H9 (cell line): ENCODE data around the gene DPH6. TPM values are rescaled to one million over a fixed set of nuclear protein-coding genes. Genes with fewer than 3 reads are reported as not detected.

Experiments
- DNase-seq: peaks from one replicate; pipeline ENCODE4 v3.0.0-alpha.2; 2017
- H2AFZ ChIP-seq: one replicate; pipeline ENCODE4 v1.6.1; 2013; ENCODE audit warnings: mild to moderate bottlenecking, low read length, control low read depth, moderate library complexity
- H2AK5ac ChIP-seq: 2 replicates; pipeline ENCODE4 v1.6.1; 2013; ENCODE audit warnings: low read length, control low read depth, mixed read lengths; ENCODE audit not compliant: insufficient read length
- H2BK120ac ChIP-seq: one replicate; pipeline ENCODE4 v1.6.1; 2013; ENCODE audit warnings: low read depth, mild to moderate bottlenecking, low read length, control low read depth, inconsistent platforms; ENCODE audit not compliant: poor library complexity, severe bottlenecking
- H2BK12ac ChIP-seq: 2 replicates; pipeline ENCODE4 v1.6.1; 2013; ENCODE audit warnings: low read length, control low read depth, mixed read lengths, low read depth; ENCODE audit not compliant: insufficient read length
- H2BK15ac ChIP-seq: 2 replicates; pipeline ENCODE4 v1.6.1; 2013; ENCODE audit warnings: low read depth, low read length, control low read depth
- H2BK20ac ChIP-seq: one replicate; pipeline ENCODE4 v1.6.1; 2013; ENCODE audit warnings: low read depth, mild to moderate bottlenecking, low read length, control low read depth, inconsistent platforms; ENCODE audit not compliant: poor library complexity, severe bottlenecking
- H2BK5ac ChIP-seq: 2 replicates; pipeline ENCODE4 v1.6.1; 2013; ENCODE audit warnings: low read length, control low read depth, mixed read lengths; ENCODE audit not compliant: insufficient read length
- H3K14ac ChIP-seq: 2 replicates; pipeline ENCODE4 v1.6.1; 2013; ENCODE audit warnings: low read length, control low read depth; ENCODE audit not compliant: insufficient read depth
- H3K18ac ChIP-seq: 2 replicates; pipeline ENCODE4 v1.6.1; 2013; ENCODE audit warnings: low read depth, mild to moderate bottlenecking, mixed read lengths, low read length, control low read depth; ENCODE audit not compliant: insufficient read length
- H3K23ac ChIP-seq: 2 replicates; pipeline ENCODE4 v1.6.1; 2013; ENCODE audit warnings: low read length, control low read depth, mixed read lengths, low read depth; ENCODE audit not compliant: insufficient read length
- H3K23me2 ChIP-seq: 2 replicates; pipeline ENCODE4 v1.6.1; 2013; ENCODE audit warnings: low read depth, mild to moderate bottlenecking, mixed read lengths, low read length, control low read depth; ENCODE audit not compliant: insufficient read length, poor library complexity, severe bottlenecking
- H3K27ac ChIP-seq: 2 replicates; pipeline ENCODE4 v1.5.1; 2013; ENCODE audit warnings: low read length, control low read depth, mixed read lengths, low read depth; ENCODE audit not compliant: insufficient read length
- H3K27me3 ChIP-seq: 2 replicates; pipeline ENCODE4 v1.6.1; 2013; ENCODE audit warnings: low read length, control low read depth, inconsistent platforms; ENCODE audit not compliant: insufficient read depth
- H3K4ac ChIP-seq: 2 replicates; pipeline ENCODE4 v1.6.1; 2013; ENCODE audit warnings: low read depth, mild to moderate bottlenecking, control low read depth, inconsistent platforms, low read length, moderate library complexity
- H3K4me1 ChIP-seq: 2 replicates; pipeline ENCODE4 v1.6.1; 2013; ENCODE audit warnings: low read length, control low read depth, inconsistent platforms; ENCODE audit not compliant: insufficient read depth
- H3K4me2 ChIP-seq: 2 replicates; pipeline ENCODE4 v1.6.1; 2013; ENCODE audit warnings: low read length, control low read depth, mixed read lengths; ENCODE audit not compliant: insufficient read length, insufficient read depth
- H3K56ac ChIP-seq: 2 replicates; pipeline ENCODE4 v1.6.1; 2013; ENCODE audit warnings: low read depth, mild to moderate bottlenecking, mixed read lengths, low read length, control low read depth; ENCODE audit not compliant: insufficient read length
- H3K79me1 ChIP-seq: 2 replicates; pipeline ENCODE4 v1.6.1; 2013; ENCODE audit warnings: low read depth, mild to moderate bottlenecking, moderate library complexity, low read length, control low read depth, inconsistent platforms; ENCODE audit not compliant: insufficient read depth, poor library complexity, severe bottlenecking
- H3K79me2 ChIP-seq: 2 replicates; pipeline ENCODE4 v1.6.1; 2013; ENCODE audit warnings: low read length, control low read depth, inconsistent platforms; ENCODE audit not compliant: insufficient read depth
- H3K9ac ChIP-seq: 2 replicates; pipeline ENCODE4 v1.6.1; 2013; ENCODE audit warnings: low read length, control low read depth, mixed read lengths; ENCODE audit not compliant: insufficient read length; ENCODE audit errors: extremely low read depth
- H3K9me3 ChIP-seq: one replicate; pipeline ENCODE4 v1.6.1; 2013; ENCODE audit warnings: low read depth, low read length, inconsistent platforms; ENCODE audit not compliant: control insufficient read depth
- H3T11ph ChIP-seq: one replicate; pipeline ENCODE4 v1.6.1; 2013; ENCODE audit warnings: mild to moderate bottlenecking, low read length, control low read depth, inconsistent platforms
- H4K20me1 ChIP-seq: one replicate; pipeline ENCODE4 v1.6.1; 2013; ENCODE audit not compliant: control insufficient read depth, insufficient read length, insufficient read depth
- H4K5ac ChIP-seq: 2 replicates; pipeline ENCODE4 v1.6.1; 2013; ENCODE audit warnings: low read depth, mild to moderate bottlenecking, mixed read lengths, low read length, control low read depth; ENCODE audit not compliant: insufficient read length
- H4K8ac ChIP-seq: replicated peaks from 2 replicates; pipeline ENCODE4 v1.6.1; 2013; ENCODE audit warnings: low read length, control low read depth, mixed read lengths, low read depth; ENCODE audit not compliant: insufficient read length
- H4K91ac ChIP-seq: 2 replicates; pipeline ENCODE4 v1.6.1; 2013; ENCODE audit warnings: low read depth, mild to moderate bottlenecking, moderate library complexity, mixed read lengths, low read length, control low read depth; ENCODE audit not compliant: insufficient read length
- H3K27ac Mint-ChIP-seq, 3 experiments: 2 replicates in 2 of 3; 3 replicates in 1 of 3; pipeline ENCODE4 v1.8.0; 2020 to 2021; ENCODE audit warnings: mixed read lengths in 3 of 3, mild to moderate bottlenecking in 1 of 3, moderate library complexity in 1 of 3
- H3K27me3 Mint-ChIP-seq: 2 replicates; pipeline ENCODE4 v1.8.0; 2021; ENCODE audit warnings: low read depth, mild to moderate bottlenecking, moderate library complexity, mixed read lengths
- H3K36me3 Mint-ChIP-seq, 3 experiments: 2 replicates in 2 of 3; 3 replicates in 1 of 3; pipeline ENCODE4 v1.8.0; 2020 to 2021; ENCODE audit warnings: low read depth in 3 of 3, mixed read lengths in 3 of 3; ENCODE audit not compliant: insufficient read depth in 1 of 3
- H3K4me1 Mint-ChIP-seq, 2 experiments: 2 replicates each; pipeline ENCODE4 v1.8.0; 2020; ENCODE audit warnings: mixed read lengths in 2 of 2
- H3K4me3 Mint-ChIP-seq, 2 experiments: 2 replicates in 1 of 2; 3 replicates in 1 of 2; pipeline ENCODE4 v1.8.0; 2020 to 2021; ENCODE audit warnings: mild to moderate bottlenecking in 2 of 2, mixed read lengths in 2 of 2, moderate library complexity in 1 of 2
- H3K9me3 Mint-ChIP-seq, 2 experiments: 2 replicates in 1 of 2; 3 replicates in 1 of 2; pipeline ENCODE4 v1.8.0; 2020; ENCODE audit warnings: mild to moderate bottlenecking in 2 of 2, mixed read lengths in 2 of 2, moderate library complexity in 1 of 2
- WGBS: extraction: QIAGEN DNeasy Blood & Tissue Kit; methylation state at CpG from one replicate; pipeline ENCODE4 v1.1.7; 2013; ENCODE audit warnings: missing lambda C conversion rate, low lambda C conversion rate, mixed read lengths; ENCODE audit not compliant: insufficient read length; ENCODE audit errors: extremely low coverage; 5-methylcytosine and 5-hydroxymethylcytosine counted together
- total RNA-seq: library from RNA; stranded (reverse); gene quantifications from 2 replicates; pipeline ENCODE4 v1.2.1, GENCODE V29; 2021
- TF ChIP-seq, protein P1 (sequence below): fragments of 200-600 bp; sonication (generic); conservative IDR thresholded peaks from 3 replicates; pipeline ENCODE4 v1.8.0; 2021; ENCODE audit warnings: antibody characterized with exemption, mild to moderate bottlenecking

Gene DPH6
- total RNA-seq, 1 experiment from 2014 or later, result 42.0 TPM

DNA sequence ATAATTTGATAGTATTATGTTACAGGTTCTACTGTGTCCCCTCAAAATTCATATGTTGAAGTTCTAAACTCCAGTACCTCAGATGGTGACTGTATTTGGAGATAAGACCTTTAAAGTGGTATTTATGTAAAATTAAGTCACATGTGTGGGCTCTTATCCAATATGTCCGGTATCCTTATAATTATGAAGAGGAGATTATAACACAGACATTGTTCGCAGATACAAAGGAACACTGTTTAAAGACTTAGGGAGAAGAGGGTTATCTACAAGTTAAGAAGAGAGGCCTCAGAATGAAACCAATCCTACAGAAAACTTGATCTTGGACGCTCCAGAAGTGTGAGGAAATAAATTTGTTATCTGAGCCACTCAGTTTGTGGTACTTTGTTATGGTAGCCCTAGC lies 50.9 kb downstream of the DPH6 start:
- Histone ChIP-seq H2AFZ (no peak overlapping the region), H2BK20ac (no peak overlapping the region), H3K79me2 (no peaks in the 10 kb centered on the region), H3K18ac (no peak overlapping the region), H3K27ac (no peak overlapping the region), H4K20me1 (no peaks in the 10 kb centered on the region), H3K23ac (no peak overlapping the region), H2BK120ac (no peak overlapping the region), H4K5ac (no peak overlapping the region), H3T11ph (no peak overlapping the region), H3K9ac (no peak overlapping the region), H3K56ac (no peak overlapping the region), H3K9me3 (no peaks in the 10 kb centered on the region), H4K8ac (no peak overlapping the region), H2AK5ac (no peak overlapping the region), H2BK5ac (no peak overlapping the region), H2BK15ac (no peak overlapping the region), H4K91ac (no peak overlapping the region), H3K79me1 (no peaks in the 10 kb centered on the region), H3K14ac (no peak overlapping the region), H3K23me2 (no peaks in the 10 kb centered on the region), H2BK12ac (no peak overlapping the region), H3K4me2 (no peak overlapping the region), H3K4me1 (no peaks in the 10 kb centered on the region; the same call in 1 of the 2 replicates), H3K4ac (no peak overlapping the region), H3K27me3 (no peaks in the 10 kb centered on the region)
- H3K4me3 Mint-ChIP-seq, result no peak overlapping the region
- no peaks in the 10 kb centered on the region for H3K27me3 Mint-ChIP-seq
- H3K9me3 Mint-ChIP-seq, result no peaks in the 10 kb centered on the region
- no peak overlapping the region for H3K27ac Mint-ChIP-seq
- no CpG with 5 or more reads among the region's 3 CpGs for WGBS
- peaks cover 0 to 9% of the 10 kb centered on the region in 2 experiments; a peak in 3 of 4 replicates for H3K4me1 Mint-ChIP-seq
- peaks cover 0 to 9% (median 3%) of the 10 kb centered on the region in 3 experiments; a peak in 3 of 7 replicates for H3K36me3 Mint-ChIP-seq
- no peak for DNase-seq
- TF ChIP-seq, protein P1, sequence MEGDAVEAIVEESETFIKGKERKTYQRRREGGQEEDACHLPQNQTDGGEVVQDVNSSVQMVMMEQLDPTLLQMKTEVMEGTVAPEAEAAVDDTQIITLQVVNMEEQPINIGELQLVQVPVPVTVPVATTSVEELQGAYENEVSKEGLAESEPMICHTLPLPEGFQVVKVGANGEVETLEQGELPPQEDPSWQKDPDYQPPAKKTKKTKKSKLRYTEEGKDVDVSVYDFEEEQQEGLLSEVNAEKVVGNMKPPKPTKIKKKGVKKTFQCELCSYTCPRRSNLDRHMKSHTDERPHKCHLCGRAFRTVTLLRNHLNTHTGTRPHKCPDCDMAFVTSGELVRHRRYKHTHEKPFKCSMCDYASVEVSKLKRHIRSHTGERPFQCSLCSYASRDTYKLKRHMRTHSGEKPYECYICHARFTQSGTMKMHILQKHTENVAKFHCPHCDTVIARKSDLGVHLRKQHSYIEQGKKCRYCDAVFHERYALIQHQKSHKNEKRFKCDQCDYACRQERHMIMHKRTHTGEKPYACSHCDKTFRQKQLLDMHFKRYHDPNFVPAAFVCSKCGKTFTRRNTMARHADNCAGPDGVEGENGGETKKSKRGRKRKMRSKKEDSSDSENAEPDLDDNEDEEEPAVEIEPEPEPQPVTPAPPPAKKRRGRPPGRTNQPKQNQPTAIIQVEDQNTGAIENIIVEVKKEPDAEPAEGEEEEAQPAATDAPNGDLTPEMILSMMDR, result no peak
